NCI-H1436 (cell line): ENCODE results near the gene POLR3GL.

ENCODE experiments used
- DNase-seq: peaks from one replicate; lab custom pipeline; 2025; lab: John Stamatoyannopoulos, UW

Gene POLR3GL

DNA sequence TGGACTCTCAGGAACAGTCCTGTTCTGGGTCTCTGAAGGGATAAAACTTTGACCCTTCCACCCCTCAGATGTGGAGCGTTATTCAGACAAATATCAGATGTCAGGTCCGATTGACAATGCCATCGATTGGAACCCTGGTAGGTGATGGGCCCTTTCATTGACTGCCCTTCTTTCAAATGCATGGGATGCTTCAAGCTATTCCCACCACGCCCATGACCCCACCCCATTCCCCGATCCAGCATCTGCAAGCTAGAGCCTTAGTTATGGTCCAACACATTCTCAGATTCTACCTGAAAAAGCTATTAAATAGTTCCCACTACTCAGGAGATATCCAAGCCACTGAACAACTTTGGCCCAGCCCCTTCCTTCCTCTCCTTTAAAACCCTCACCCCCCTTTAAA, 12.5 kb downstream of the POLR3GL start:
- no peak for DNase-seq

GRCh38 chr1:145977486-145978470, 13.3 kb downstream of the POLR3GL start:
- DNase-seq: peak; percentile 75

DNA sequence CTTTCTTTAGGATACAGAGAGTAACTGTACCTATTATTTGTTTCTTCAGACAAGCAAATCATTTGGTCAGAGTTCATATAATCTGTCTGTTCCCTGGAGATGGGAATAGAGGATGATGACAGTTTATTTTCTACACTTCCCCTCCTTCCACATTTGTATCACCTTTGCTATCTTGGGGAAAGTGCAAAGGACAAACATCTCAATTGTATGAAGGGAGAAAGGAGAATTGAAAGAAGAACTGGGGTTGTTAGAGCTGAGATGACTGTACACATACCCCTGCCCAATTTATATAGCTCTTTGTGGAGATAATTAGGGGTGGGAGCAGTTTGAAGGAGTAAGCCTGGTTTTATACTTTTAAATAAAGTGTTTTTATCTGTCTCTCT, 14.0 kb downstream of the POLR3GL start:
- DNase-seq: no peak

GRCh38 chr1:145978854-145979745, 14.6 kb downstream of the POLR3GL start:
- peak; percentile 96 for DNase-seq

DNA sequence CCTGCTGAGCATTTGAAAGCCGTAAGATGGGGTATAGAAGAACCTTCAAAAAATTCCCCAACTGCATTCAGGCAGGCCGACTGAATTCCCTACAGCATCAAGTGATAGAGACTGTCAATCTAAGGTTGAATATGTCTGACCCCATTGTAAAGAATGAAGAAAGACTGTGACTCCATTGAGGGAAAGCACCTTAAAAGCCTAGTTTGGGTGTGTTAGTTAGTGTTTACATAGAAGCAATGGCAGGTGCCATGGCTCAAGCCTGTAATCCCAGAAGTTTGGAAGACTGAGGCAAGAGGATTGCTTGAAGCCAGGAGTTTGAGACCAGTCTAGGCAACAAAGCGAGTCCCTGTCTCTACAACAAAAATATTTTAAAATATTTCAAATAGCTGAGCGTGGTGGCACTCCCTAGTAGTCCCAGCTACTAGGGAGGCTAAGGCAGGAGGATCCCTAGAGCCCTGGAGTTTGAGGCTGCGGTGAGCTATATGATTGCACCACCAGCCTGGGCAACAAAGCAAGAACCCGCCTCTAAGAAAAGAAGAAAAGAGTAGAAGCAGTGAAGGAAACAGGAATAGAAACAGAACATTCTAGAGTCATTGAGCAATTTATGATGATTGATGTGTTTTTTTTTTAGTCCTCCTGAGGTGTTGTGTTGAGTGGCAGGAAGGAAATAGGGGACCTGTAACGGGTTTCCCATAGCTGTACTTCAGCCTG, 15.4 kb downstream of the POLR3GL start:
- no peak for DNase-seq

DNA sequence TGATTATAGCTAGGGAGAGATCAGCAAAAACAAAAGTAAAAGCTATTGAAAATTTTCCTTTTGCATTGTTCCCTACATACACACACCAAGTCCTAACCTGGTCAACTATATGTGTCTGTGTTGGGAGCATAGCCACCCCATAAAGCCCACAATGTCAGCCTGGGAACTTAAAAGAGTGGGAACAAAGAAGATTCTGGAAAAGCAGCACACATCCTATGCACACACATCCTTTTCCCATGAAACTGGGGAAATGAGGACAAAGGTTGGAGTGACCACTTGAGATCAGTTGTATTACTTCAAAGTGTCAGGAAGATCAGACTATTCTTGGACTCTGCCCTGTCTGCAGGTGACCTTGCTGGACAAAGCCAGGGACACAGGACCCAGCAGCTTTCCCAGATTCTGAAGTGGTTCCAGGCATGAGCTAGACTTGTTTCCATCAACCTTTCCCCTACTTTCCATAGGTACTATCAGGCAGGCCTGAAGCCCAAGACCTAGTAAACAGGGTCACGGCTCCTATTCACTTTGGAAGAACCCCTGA, 16.0 kb downstream of the POLR3GL start:
- DNase-seq: no peak

- no peak for DNase-seq
Observed at GRCh38 chr1:145982010-145982723, 17.7 kb downstream of the POLR3GL start.

- no peak for DNase-seq
Observed at GRCh38 chr1:145983206-145983675, 18.8 kb downstream of the POLR3GL start.

- DNase-seq: no peak
Observed at GRCh38 chr1:145983960-145984830, 19.7 kb downstream of the POLR3GL start.

GRCh38 chr1:145985129-145985501, 20.6 kb downstream of the POLR3GL start:
- no peak for DNase-seq

- no peak for DNase-seq
Observed at GRCh38 chr1:145985502-145986439, 21.3 kb downstream of the POLR3GL start.

GRCh38 chr1:145986551-145986950, 22.1 kb downstream of the POLR3GL start:
- no peak for DNase-seq

DNA sequence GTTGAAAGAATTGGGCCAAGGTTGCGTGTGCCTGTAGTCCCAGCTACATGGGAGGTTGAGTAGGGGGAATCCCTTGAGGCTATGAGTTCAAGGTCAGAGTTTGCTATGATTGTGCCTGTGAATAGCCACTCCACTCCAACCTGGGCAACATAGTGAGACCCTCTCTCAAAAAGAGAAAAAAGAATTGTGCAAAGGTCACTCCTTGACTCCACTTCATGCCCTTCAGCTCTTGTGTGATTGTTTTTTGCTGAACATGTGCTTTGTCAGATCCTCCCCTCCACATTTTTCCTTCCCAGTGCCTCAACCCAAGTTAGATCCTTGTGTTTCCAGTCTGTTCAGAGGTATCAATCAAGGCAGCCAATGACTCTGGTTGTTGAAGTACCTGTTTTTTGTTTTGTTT, 23.4 kb downstream of the POLR3GL start:
- DNase-seq: no peak

DNA sequence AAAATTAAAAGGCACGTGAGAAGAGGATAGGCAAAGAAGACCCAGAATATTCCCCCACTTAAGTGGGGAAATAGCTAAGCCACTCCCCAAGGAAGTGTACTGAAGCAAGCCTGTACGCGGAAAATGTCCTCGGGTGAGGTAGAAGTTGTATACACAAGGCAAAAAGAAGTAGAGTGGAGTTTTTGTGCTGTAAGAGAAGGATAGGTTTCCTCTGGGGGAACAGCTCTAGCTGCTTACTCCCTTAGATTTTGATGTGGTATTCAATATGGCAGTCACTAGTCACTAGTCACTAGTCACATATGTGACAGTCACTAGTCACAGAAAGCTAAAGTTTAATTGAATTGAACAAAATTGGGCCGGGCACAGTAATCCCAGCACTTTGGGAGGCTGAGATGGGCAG, 24.3 kb downstream of the POLR3GL start:
- no peak for DNase-seq

GRCh38 chr1:145990249-145990855, 25.9 kb downstream of the POLR3GL start:
- DNase-seq: no peak

DNA sequence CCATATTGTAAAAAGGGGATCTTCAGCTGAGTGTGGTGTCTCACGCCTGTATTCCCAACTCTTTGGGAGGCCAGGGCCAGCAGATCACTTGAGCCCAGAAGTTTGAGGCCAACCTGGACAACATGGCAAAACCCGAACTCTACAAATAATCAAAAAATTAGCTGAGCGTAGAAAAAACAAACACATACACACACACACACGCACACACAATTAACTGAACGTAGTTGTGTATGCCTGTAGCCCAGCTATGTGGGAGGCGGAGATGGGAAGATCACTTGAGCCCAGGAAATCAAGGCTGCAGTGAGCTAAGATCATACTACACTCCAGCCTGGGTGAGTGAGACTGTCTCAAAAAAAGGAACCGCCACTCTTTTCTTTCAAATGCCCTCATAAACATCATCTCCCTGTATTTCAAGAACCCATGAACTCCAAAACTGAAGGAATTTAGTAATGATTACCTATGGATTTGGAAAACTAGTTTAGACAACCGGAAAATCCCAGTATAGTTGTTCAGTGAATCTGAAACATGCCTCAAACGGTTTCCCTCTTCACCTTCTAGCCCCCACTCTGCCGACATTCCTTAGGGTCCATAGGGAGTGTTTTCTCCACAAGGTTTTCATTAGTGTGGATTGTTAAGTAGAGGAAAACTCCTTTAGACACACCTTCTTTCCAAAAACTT, 27.4 kb downstream of the POLR3GL start:
- no peak for DNase-seq

DNA sequence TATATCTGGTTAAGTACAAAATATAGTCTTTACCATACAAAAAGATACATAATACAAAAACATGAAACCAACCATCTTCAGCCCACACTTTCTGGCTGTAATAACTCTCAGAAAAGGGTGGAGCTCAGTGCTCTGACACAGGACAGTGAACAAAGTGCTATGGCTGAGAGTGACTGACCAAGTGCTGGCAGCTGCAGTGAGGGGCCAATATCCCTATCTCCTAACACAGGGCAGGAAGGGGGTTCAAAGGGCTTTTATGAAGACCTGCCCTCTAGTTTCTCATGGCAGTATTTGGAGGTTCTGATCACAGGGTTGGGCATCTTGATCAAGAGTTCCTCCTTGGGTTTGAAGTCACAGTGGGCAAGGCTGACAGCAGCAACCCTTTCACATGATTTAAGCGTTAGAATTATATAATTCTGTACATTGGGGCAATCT, 28.0 kb downstream of the POLR3GL start:
- no peak for DNase-seq
